C4-2B (cell line): ENCODE results near the gene PA2G4.

ENCODE experiments used
- CTCF ChIP-seq: fragments of 450-650 bp; conservative IDR thresholded peaks from 2 replicates; pipeline ENCODE4 v1.5.1; 2017; ENCODE audit warnings: mild to moderate bottlenecking
- ZFX ChIP-seq: fragments of 450-650 bp; IDR thresholded peaks from 2 replicates; pipeline ENCODE4 v1.6.1; 2017

- TF ChIP-seq CTCF (no peak), ZFX (no peak)
These were observed 24.4 kb downstream of the PA2G4 start for GRCh38 chr12:56128670-56129205.
